ENCODE data around the gene FDXR.

GRCh38 chr17:74833501-74834377 lies 39.1 kb downstream of the FDXR start:
- TF ChIP-seq, protein P1, sequence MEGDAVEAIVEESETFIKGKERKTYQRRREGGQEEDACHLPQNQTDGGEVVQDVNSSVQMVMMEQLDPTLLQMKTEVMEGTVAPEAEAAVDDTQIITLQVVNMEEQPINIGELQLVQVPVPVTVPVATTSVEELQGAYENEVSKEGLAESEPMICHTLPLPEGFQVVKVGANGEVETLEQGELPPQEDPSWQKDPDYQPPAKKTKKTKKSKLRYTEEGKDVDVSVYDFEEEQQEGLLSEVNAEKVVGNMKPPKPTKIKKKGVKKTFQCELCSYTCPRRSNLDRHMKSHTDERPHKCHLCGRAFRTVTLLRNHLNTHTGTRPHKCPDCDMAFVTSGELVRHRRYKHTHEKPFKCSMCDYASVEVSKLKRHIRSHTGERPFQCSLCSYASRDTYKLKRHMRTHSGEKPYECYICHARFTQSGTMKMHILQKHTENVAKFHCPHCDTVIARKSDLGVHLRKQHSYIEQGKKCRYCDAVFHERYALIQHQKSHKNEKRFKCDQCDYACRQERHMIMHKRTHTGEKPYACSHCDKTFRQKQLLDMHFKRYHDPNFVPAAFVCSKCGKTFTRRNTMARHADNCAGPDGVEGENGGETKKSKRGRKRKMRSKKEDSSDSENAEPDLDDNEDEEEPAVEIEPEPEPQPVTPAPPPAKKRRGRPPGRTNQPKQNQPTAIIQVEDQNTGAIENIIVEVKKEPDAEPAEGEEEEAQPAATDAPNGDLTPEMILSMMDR (IDR thresholded peaks at IDR 0.05; ENCODE audit: low read depth, low read length, missing input control), result no peak
- TF ChIP-seq, protein P2, sequence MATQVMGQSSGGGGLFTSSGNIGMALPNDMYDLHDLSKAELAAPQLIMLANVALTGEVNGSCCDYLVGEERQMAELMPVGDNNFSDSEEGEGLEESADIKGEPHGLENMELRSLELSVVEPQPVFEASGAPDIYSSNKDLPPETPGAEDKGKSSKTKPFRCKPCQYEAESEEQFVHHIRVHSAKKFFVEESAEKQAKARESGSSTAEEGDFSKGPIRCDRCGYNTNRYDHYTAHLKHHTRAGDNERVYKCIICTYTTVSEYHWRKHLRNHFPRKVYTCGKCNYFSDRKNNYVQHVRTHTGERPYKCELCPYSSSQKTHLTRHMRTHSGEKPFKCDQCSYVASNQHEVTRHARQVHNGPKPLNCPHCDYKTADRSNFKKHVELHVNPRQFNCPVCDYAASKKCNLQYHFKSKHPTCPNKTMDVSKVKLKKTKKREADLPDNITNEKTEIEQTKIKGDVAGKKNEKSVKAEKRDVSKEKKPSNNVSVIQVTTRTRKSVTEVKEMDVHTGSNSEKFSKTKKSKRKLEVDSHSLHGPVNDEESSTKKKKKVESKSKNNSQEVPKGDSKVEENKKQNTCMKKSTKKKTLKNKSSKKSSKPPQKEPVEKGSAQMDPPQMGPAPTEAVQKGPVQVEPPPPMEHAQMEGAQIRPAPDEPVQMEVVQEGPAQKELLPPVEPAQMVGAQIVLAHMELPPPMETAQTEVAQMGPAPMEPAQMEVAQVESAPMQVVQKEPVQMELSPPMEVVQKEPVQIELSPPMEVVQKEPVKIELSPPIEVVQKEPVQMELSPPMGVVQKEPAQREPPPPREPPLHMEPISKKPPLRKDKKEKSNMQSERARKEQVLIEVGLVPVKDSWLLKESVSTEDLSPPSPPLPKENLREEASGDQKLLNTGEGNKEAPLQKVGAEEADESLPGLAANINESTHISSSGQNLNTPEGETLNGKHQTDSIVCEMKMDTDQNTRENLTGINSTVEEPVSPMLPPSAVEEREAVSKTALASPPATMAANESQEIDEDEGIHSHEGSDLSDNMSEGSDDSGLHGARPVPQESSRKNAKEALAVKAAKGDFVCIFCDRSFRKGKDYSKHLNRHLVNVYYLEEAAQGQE (IDR thresholded peaks at IDR 0.05), result no peak
- no peak for TF ChIP-seq YY1 (IDR thresholded peaks at IDR 0.05)
- no peak for TF ChIP-seq TAF1 (conservative IDR thresholded peaks at IDR 0.05)
- no peak for TF ChIP-seq SP1 (IDR thresholded peaks at IDR 0.05)
- no peak for TF ChIP-seq RAD21 (IDR thresholded peaks at IDR 0.05)
- TF ChIP-seq, protein P3, sequence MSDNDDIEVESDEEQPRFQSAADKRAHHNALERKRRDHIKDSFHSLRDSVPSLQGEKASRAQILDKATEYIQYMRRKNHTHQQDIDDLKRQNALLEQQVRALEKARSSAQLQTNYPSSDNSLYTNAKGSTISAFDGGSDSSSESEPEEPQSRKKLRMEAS (IDR thresholded peaks at IDR 0.05), result no peak
- no peak for TF ChIP-seq HNF4A (conservative IDR thresholded peaks at IDR 0.05)
- TF ChIP-seq FOXA1 (IDR thresholded peaks at IDR 0.05), result no peak

Measured in liver (tissue), 3 donors.